Measurements from ENCODE around the gene PLET1. TPM values are rescaled to one million over a fixed set of nuclear protein-coding genes. Genes with fewer than 3 reads are reported as not detected.

The PLET1 gene
- total RNA-seq, 3 donors from 2014 or later (not counting 1 experiment from before 2014, with no cell fraction given), result not detected

DNA sequence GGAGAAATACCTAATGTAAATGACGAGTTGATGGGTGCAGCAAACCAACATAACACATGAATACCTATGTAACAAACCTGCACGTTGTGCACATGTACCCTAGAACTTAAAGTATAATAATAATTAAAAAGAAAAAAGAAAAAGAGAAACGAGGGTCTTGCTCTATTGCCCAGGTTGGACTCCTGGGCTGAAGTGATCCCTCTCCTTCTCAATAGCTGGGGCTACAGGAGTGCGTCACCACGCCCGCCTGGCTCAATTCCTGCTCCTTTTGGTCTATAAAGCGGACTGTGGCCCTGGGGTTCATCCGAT, 35.0 kb downstream of the PLET1 start:
- no peaks in the 10 kb centered on the region for H3K27me3 Mint-ChIP-seq (ENCODE audit: low read depth in 2 of 2)
- intact Hi-C loops (cut with micrococcal nuclease), result loop anchor here (1.0 to 10.0 kb wide), 2 partner anchors 13 to 229 kb away; no protein-coding TSS in a partner anchor
- 32% methylated on average over 6 of the region's 8 CpGs for WGBS (ENCODE audit: insufficient coverage)
- H3K4me3 Mint-ChIP-seq, result peak overlapping the region; percentile 92
- ATAC-seq (no peak), DNase-seq (no peak)
- no peaks in the 10 kb centered on the region for H3K36me3 Mint-ChIP-seq
- H3K27ac Mint-ChIP-seq, result peak overlapping the region; percentile 94 to 96
- Histone ChIP-seq H3K36me3 (ENCODE audit: control insufficient read depth, insufficient read depth, low read length) (peaks cover 9% of the 10 kb centered on the region), H3K27me3 (ENCODE audit: control insufficient read depth, insufficient read depth, low read length) (no peaks in the 10 kb centered on the region), H3K27ac (ENCODE audit: low read length) (peak overlapping the region; percentile 98), H3K4me1 (ENCODE audit: control insufficient read depth, insufficient read depth, low read length) (peaks cover 17% of the 10 kb centered on the region), H3K4me3 (ENCODE audit: low read length) (peak overlapping the region; percentile 80), H3K9me3 (ENCODE audit: control insufficient read depth, insufficient read depth, low read length) (no peaks in the 10 kb centered on the region)
- no peaks in the 10 kb centered on the region for H3K9me3 Mint-ChIP-seq
- no peak for TF ChIP-seq CTCF (IDR thresholded peaks at IDR 0.05)
- H3K4me1 Mint-ChIP-seq, result peaks cover 20 to 25% of the 10 kb centered on the region in 2 donors

DNA sequence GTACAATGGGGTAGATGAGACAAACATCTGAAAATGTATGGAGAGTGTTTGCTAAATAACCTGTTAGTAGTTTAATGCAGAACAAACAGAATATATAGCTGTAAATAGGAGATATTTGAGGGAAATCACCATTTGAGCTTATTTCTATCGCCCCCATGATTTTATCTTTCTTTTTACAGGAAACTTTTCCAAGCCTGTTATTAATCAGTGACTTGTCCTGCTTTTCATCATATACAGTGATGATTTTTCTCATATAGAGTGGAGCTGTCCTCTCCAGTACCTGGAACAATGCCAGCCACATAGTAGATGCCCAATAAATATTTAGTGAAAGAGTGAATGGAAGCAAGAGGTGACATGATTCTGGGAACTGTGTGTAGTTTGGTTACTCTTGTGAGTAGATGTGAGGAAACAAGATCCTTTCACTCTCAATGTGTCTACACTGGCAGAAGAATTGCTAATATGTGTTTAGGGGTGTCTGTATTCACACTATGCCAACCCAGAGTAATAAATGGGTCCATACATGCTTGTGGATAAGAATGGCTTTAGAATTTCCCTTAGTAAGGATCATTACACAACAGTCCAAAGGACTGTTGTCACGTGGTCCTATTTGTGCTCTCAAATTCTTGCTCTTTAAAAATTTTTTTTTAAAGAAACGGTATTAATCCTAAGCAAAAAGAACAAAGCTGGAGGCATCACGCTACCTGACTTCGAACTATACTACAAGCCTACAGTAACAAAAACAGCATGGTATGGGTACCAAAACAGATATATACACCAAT, 36.7 kb downstream of the PLET1 start:
- H3K27me3 ChIP-seq (ENCODE audit: control insufficient read depth, insufficient read depth, low read length), result no peaks in the 10 kb centered on the region
- TF ChIP-seq CTCF (IDR thresholded peaks at IDR 0.05), result no peak
- no peaks in the 10 kb centered on the region for H3K9me3 Mint-ChIP-seq
- intact Hi-C loops (cut with micrococcal nuclease), result loop anchor here (10.0 kb wide), 1 partner anchor 231 kb away; no protein-coding TSS in a partner anchor
- H3K27ac Mint-ChIP-seq, result peak overlapping the region; percentile 80 to 96
- peak overlapping the region; percentile 64 for H3K4me3 Mint-ChIP-seq
- H3K4me3 ChIP-seq (ENCODE audit: low read length), result no peak overlapping the region
- no peak overlapping the region for H3K27ac ChIP-seq (ENCODE audit: low read length)
- H3K27me3 Mint-ChIP-seq (ENCODE audit: low read depth in 2 of 2), result no peaks in the 10 kb centered on the region
- no peak for DNase-seq
- peaks cover 17% of the 10 kb centered on the region for H3K4me1 ChIP-seq (ENCODE audit: control insufficient read depth, insufficient read depth, low read length)
- WGBS (ENCODE audit: insufficient coverage), result 92% methylated on average over 4 of the region's 5 CpGs
- peaks cover 20 to 31% of the 10 kb centered on the region in 2 donors for H3K4me1 Mint-ChIP-seq
- H3K9me3 ChIP-seq (ENCODE audit: control insufficient read depth, insufficient read depth, low read length), result no peaks in the 10 kb centered on the region
- ATAC-seq, result no peak
- H3K36me3 Mint-ChIP-seq, result no peaks in the 10 kb centered on the region
- H3K36me3 ChIP-seq (ENCODE audit: control insufficient read depth, insufficient read depth, low read length), result no peaks in the 10 kb centered on the region

DNA sequence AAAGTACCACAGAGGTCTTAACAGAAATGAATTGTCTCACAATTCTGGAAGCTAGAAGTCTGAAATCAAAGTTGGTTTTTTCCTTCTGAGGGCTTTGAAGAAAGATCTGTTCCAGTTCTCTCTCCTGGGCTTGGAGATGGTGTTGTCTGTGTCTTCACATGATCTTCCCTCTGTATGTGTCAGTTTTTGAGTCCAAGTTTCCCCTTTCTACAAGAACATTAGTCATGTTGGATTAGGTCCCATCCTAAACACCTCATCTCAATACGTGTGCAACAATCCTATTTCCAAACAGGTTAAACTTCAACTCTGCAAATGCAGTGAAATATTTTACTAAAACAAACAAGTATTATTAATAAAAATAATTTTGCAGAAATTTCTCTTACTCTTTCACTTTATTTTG, 37.5 kb downstream of the PLET1 start:
- no peak for DNase-seq
- WGBS (ENCODE audit: insufficient coverage), result no CpG with 5 or more reads among the region's 1 CpG
- intact Hi-C loops (cut with micrococcal nuclease), result loop anchor here (10.0 kb wide), 1 partner anchor 232 kb away; no protein-coding TSS in a partner anchor

More for the DNA sequence above, 37.5 kb downstream of the PLET1 start:
- H3K27me3 ChIP-seq (ENCODE audit: control insufficient read depth, insufficient read depth, low read length), result no peaks in the 10 kb centered on the region
- Mint-ChIP-seq H3K9me3 (no peaks in the 10 kb centered on the region), H3K4me1 (peaks cover 15 to 23% of the 10 kb centered on the region in 2 donors), H3K27me3 (ENCODE audit: low read depth in 2 of 2) (no peaks in the 10 kb centered on the region), H3K27ac (no peak overlapping the region), H3K4me3 (no peak overlapping the region), H3K36me3 (no peaks in the 10 kb centered on the region)
- ATAC-seq, result no peak
- H3K9me3 ChIP-seq (ENCODE audit: control insufficient read depth, insufficient read depth, low read length), result no peaks in the 10 kb centered on the region
- H3K27ac ChIP-seq (ENCODE audit: low read length), result no peak overlapping the region
- no peaks in the 10 kb centered on the region for H3K36me3 ChIP-seq (ENCODE audit: control insufficient read depth, insufficient read depth, low read length)
- peaks cover 17% of the 10 kb centered on the region for H3K4me1 ChIP-seq (ENCODE audit: control insufficient read depth, insufficient read depth, low read length)
- TF ChIP-seq CTCF (IDR thresholded peaks at IDR 0.05), result no peak
- no peak overlapping the region for H3K4me3 ChIP-seq (ENCODE audit: low read length)
